Neural cell (in vitro differentiated cells): ENCODE data around the gene NFIA.

Source experiments
- EZH2 ChIP-seq: fragments of 200-600, 300-800 bp; shearing (Covaris generic), sonication (generic); IDR thresholded peaks from 2 replicates; pipeline ENCODE4 v1.6.1; 2014; ENCODE audit warnings: antibody characterized with exemption, low read length, borderline replicate concordance, mild to moderate bottlenecking; ENCODE audit not compliant: insufficient read depth, poor library complexity, severe bottlenecking
- MXI1 ChIP-seq: fragments of 450-650 bp; conservative IDR thresholded peaks from 2 replicates; pipeline ENCODE4 v1.6.1; 2014; ENCODE audit warnings: antibody characterized with exemption, mild to moderate bottlenecking; ENCODE audit not compliant: poor library complexity, severe bottlenecking

DNA sequence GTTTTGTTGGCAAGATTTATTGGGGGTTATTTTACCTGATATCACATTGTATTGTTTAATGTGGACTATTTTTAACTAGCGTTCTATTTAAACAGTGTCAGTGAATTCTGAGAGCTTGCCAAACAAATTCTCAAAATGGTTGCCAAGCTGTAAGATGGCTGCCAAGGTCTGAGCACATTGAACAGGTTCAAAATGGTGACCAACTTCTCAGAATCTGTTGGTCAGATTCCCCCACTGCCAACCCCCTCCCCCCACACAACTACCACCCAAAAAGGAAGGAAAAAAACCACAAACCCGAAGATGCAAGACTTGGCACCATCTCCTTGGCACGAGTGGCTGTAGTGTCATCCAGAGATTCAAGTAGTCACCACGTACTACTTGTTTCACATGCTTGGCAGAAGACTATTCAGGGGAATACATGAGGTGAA lies 159.1 kb downstream of the NFIA start:
- TF ChIP-seq MXI1 (no peak), EZH2 (no peak)
